ENCODE results near the gene CLMN. TPM values are rescaled to one million over a fixed set of nuclear protein-coding genes. Genes with fewer than 3 reads are reported as not detected.

The CLMN gene
- total and polyA plus RNA-seq, 2 of the 13 experiments (the other 11 are each of a cell fraction or from before 2014, with no cell fraction given): 15.1 to 16.7 TPM

GRCh38 chr14:95273001-95273978 is 46.4 kb downstream of the CLMN start (continued):
- TF ChIP-seq ZNF615 (CRISPR knock-in tag; IDR thresholded peaks at IDR 0.05; ENCODE audit: borderline replicate concordance) (no peak), ZNF331 (CRISPR knock-in tag; IDR thresholded peaks at IDR 0.05) (no peak), ZC3H13 (CRISPR knock-in tag; IDR thresholded peaks at IDR 0.05) (no peak), ZNF75D (CRISPR knock-in tag; IDR thresholded peaks at IDR 0.05; ENCODE audit: borderline replicate concordance) (no peak), KAT8 (CRISPR knock-in tag; IDR thresholded peaks at IDR 0.05) (peak; percentile 29; the same call in 1 of the 2 replicates), YEATS2 (CRISPR knock-in tag; IDR thresholded peaks at IDR 0.05; ENCODE audit: borderline replicate concordance) (no peak), ZNF337 (CRISPR knock-in tag; IDR thresholded peaks at IDR 0.05; ENCODE audit: borderline replicate concordance, low read depth) (no peak), ZEB1 (IDR thresholded peaks at IDR 0.05; ENCODE audit: insufficient replicate concordance, low read depth) (no peak), ZNF577 (CRISPR knock-in tag; IDR thresholded peaks at IDR 0.05; ENCODE audit: borderline replicate concordance, low read depth) (no peak), MED1 (CRISPR knock-in tag; IDR thresholded peaks at IDR 0.05) (peak; percentile 81), ZBTB34 (CRISPR knock-in tag; IDR thresholded peaks at IDR 0.05) (0 out of 2 replicates have a peak, but pooled peaks have one; percentile 17), ZNF264 (CRISPR knock-in tag; IDR thresholded peaks at IDR 0.05) (no peak), SMAD3 (CRISPR knock-in tag; IDR thresholded peaks at IDR 0.05) (no peak), ARNTL (CRISPR knock-in tag; IDR thresholded peaks at IDR 0.05) (0 out of 2 replicates have a peak, but pooled peaks have one; percentile 65), ZNF7 (CRISPR knock-in tag; IDR thresholded peaks at IDR 0.05) (no peak), ZNF784 (CRISPR knock-in tag; IDR thresholded peaks at IDR 0.05; ENCODE audit: borderline replicate concordance) (no peak), JUN (CRISPR knock-in tag; IDR thresholded peaks at IDR 0.05) (0 out of 2 replicates have a peak, but pooled peaks have one; percentile 18), ZNF746 (CRISPR knock-in tag; IDR thresholded peaks at IDR 0.05) (peak; percentile 85), CBX1 (IDR thresholded peaks at IDR 0.05; ENCODE audit: low read depth) (no peak), ARID4A (CRISPR knock-in tag; IDR thresholded peaks at IDR 0.05; ENCODE audit: borderline replicate concordance) (peak; percentile 45; the same call in 1 of the 2 replicates), ZBTB43 (CRISPR knock-in tag; conservative IDR thresholded peaks at IDR 0.05) (peak; percentile 72; the same call in 1 of the 2 replicates), ZNF263 (CRISPR knock-in tag; IDR thresholded peaks at IDR 0.05) (no peak)

Data from HepG2 (cell line).